Right lobe of liver (tissue), 6 donors: Measurements from ENCODE around the gene C15orf62. TPM values are rescaled to one million over a fixed set of nuclear protein-coding genes. Genes with fewer than 3 reads are reported as not detected.

Experiments used
- ATAC-seq, 4 donors: fragments of 200-7000 bp; cut with Tn5 transposase; one replicate each; pipeline ENCODE4 v1.9.1; 2020; ENCODE audit warnings: mild to moderate bottlenecking in 4 of 4, moderate library complexity in 4 of 4
- DNase-seq, 3 donors: peaks; one replicate each; pipeline ENCODE4 v3.0.0-alpha.2; 2020
- H3K27ac ChIP-seq, 3 donors: fragments of 200-600 bp; one replicate each; pipeline ENCODE4 v1.8.0; 2022
- H3K27me3 ChIP-seq, 2 donors: fragments of 200-600 bp; one replicate each; pipeline ENCODE4 v1.8.0; 2022
- H3K36me3 ChIP-seq, 4 donors: fragments of 200-600 bp; sonication (generic) in 1 of 4; one replicate each; pipeline versions ENCODE4 v1.5.1 to v1.8.0; 2017 to 2022; ENCODE audit warnings: control low read depth in 1 of 4
- H3K4me1 ChIP-seq, 4 donors: fragments of 200-600 bp; sonication (generic) in 1 of 4; one replicate each; pipeline versions ENCODE4 v1.5.1 to v1.8.0; 2017 to 2022; ENCODE audit warnings: control low read depth in 1 of 4
- H3K4me3 ChIP-seq, 3 donors: fragments of 200-600 bp; one replicate each; pipeline ENCODE4 v1.8.0; 2022
- H3K9me3 ChIP-seq, 4 donors: fragments of 200-600 bp; sonication (generic) in 1 of 4; one replicate each; pipeline versions ENCODE4 v1.5.1 to v1.8.0; 2017 to 2022; ENCODE audit warnings: control low read depth in 1 of 4
- CTCF ChIP-seq, 4 donors: fragments of 200-600 bp in 3 of 4; fragments of 450-650 bp in 1 of 4; IDR thresholded peaks; one replicate each; pipeline versions ENCODE4 v1.5.1 to v1.8.0; 2016 to 2022; ENCODE audit warnings: antibody characterized with exemption in 4 of 4, mild to moderate bottlenecking in 2 of 4
- POLR2A ChIP-seq: fragments of 450-650 bp; IDR thresholded peaks from one replicate; pipeline ENCODE4 v1.6.1; 2017; ENCODE audit warnings: antibody characterized with exemption, mild to moderate bottlenecking
- WGBS: methylation state at CpG from one replicate; pipeline ENCODE4 v1.1.6; 2018; ENCODE audit warnings: low coverage, low lambda C conversion rate; ENCODE audit not compliant: insufficient coverage; ENCODE audit errors: missing lambda C conversion rate; 5-methylcytosine and 5-hydroxymethylcytosine counted together
- intact Hi-C, 2 donors: fragments of 100-400 bp; cut with DNase I; formaldehyde crosslinking; loops; one replicate each; pipeline versions ENCODE4 v1.11.2 to v1.14.1; 2022
- total RNA-seq, 6 experiments: library from RNA; depleted of rRNA in 2 of 6; stranded (reverse); fragments of >200 nt in 2 of 6; fragmentation: NEBNext Ultra II Directional in 3 of 6; extraction: Animal tissue kit (Norgen Biotek cat#: 25700) in 3 of 6; gene quantifications; one replicate each; pipeline versions ENCODE4 v1.1.0 to v1.2.4, GENCODE V29; 2016 to 2023
- donor health status: DM: no; HTN: yes; CAD: no.
- donor health status: DM: no; HTN: no; CAD: no.
- donor health status: DM: no; HTN: no; CAD: no.
- donor health status: DM: no; HTN: yes; CAD: no.
- donor health status: DM: no; HTN: yes; CAD: no.

The C15orf62 gene
- total RNA-seq, 6 experiments from 2014 or later: 0.51 to 1.6 (median 0.83) TPM

- Histone ChIP-seq H3K4me1 (peaks cover 0 to 33% (median 17%) of the 10 kb centered on the region in 4 donors), H3K9me3 (no peaks in the 10 kb centered on the region), H3K27ac (no peak overlapping the region), H3K27me3 (no peaks in the 10 kb centered on the region), H3K4me3 (no peak overlapping the region), H3K36me3 (no peaks in the 10 kb centered on the region)
- DNase-seq: no peak
- no peak for ATAC-seq
- TF ChIP-seq POLR2A (no peak), CTCF (IDR thresholded peaks at IDR 0.05) (no peak)
- intact Hi-C loops: no loop called here
- WGBS: 69% methylated on average over 3 of the region's 5 CpGs
Observed at GRCh38 chr15:40789119-40789518, 19.3 kb downstream of the C15orf62 start.

- 82% methylated on average over 4 of the region's 8 CpGs for WGBS
- intact Hi-C loops: no loop called here
- TF ChIP-seq POLR2A (no peak), CTCF (IDR thresholded peaks at IDR 0.05) (no peak)
- no peaks in the 10 kb centered on the region for H3K9me3 ChIP-seq
- peaks cover 0 to 37% (median 23%) of the 10 kb centered on the region in 4 donors for H3K4me1 ChIP-seq
- no peaks in the 10 kb centered on the region for H3K27me3 ChIP-seq
- ATAC-seq (no peak), DNase-seq (peak in 1 of 3 donors; percentile 20)
- H3K4me3 ChIP-seq: no peak overlapping the region
- H3K36me3 ChIP-seq: no peaks in the 10 kb centered on the region
- no peak overlapping the region for H3K27ac ChIP-seq
Observed at GRCh38 chr15:40789999-40790398, 20.2 kb downstream of the C15orf62 start.

- Histone ChIP-seq H3K4me1 (peaks cover 0 to 32% (median 20%) of the 10 kb centered on the region in 4 donors), H3K9me3 (no peaks in the 10 kb centered on the region), H3K27ac (no peak overlapping the region), H3K4me3 (no peak overlapping the region), H3K27me3 (no peaks in the 10 kb centered on the region), H3K36me3 (no peaks in the 10 kb centered on the region)
- no peak for DNase-seq
- TF ChIP-seq CTCF (IDR thresholded peaks at IDR 0.05) (no peak), POLR2A (no peak)
- intact Hi-C loops: no loop called here
- ATAC-seq: no peak
- 61% methylated on average over 3 of the region's 3 CpGs for WGBS
Observed at GRCh38 chr15:40790718-40791117, 20.9 kb downstream of the C15orf62 start.

GRCh38 chr15:40792394-40792793 lies 22.6 kb downstream of the C15orf62 start:
- H3K27me3 ChIP-seq: no peaks in the 10 kb centered on the region
- peaks cover 0 to 29% (median 17%) of the 10 kb centered on the region in 4 donors for H3K4me1 ChIP-seq
- 80% methylated on average over 1 of the region's 3 CpGs for WGBS
- DNase-seq: peak in 1 of 3 donors; percentile 5
- H3K4me3 ChIP-seq: no peak overlapping the region
- no peak for TF ChIP-seq POLR2A
- TF ChIP-seq CTCF (IDR thresholded peaks at IDR 0.05): no peak
- no peaks in the 10 kb centered on the region for H3K9me3 ChIP-seq
- H3K27ac ChIP-seq: peak overlapping the region in 2 of 3 donors; percentile 7
- intact Hi-C loops: no loop called here
- ATAC-seq: no peak
- no peaks in the 10 kb centered on the region for H3K36me3 ChIP-seq
